GM21390 (cell line): Measurements from ENCODE around the gene ADAMTS2.

Experiments
- ATAC-seq: cut with Tn5 transposase; IDR thresholded peaks from one replicate; pipeline ENCODE4 v1.9.1; 2021; ENCODE audit not compliant: unreplicated experiment

ADAMTS2 gene

GRCh38 chr5:179373101-179373934 lies 28.1 kb upstream of the ADAMTS2 start:
- ATAC-seq, result no peak

DNA sequence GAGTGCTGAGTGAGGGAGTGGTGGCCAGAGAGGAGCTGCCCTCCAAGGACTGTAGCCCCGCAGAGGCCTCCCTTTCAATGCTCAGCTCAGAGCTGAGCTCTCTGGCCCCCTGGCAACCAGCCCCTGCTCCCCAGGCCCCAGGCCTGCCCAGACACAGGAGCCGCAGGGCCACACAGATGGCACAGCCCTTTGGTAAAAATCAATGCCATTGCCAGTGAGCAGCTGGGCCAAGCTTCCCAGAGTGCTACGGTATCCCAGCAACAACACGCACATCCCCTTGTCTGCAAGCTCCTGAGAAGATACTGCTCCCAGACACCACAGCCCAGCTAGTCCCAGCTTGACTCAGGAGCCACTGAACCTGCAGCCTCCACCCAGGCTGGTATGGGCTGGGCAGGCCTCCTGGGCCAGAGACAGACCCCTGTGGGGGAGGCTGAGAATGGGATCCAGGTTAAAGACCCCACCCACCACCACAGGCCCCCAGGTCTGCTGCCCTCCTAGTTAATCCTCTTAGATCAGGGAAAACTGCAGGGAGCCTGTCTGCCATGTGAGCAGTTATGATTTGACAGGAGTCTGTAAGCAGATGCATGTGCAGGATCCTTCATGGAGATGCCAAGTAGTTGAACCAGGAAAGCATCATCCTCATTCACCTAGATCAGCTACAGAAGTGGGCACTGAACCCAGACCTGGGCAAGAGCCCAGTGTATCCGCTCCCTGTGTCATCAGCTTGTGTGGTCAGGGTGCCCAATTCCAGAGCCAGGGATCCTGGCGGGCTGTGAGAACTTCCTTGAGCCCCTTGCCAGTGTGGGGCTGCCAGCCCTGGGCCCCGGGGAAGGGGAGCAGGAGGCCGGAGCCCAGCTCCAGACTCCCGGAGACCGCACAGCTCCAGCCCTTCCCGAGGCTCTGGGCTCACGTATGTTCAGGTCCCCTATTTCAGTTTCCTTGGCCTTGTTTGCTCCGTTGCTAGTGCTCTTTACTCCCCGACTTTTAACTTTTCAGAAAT lies 26.7 kb upstream of the ADAMTS2 start:
- no peak for ATAC-seq

DNA sequence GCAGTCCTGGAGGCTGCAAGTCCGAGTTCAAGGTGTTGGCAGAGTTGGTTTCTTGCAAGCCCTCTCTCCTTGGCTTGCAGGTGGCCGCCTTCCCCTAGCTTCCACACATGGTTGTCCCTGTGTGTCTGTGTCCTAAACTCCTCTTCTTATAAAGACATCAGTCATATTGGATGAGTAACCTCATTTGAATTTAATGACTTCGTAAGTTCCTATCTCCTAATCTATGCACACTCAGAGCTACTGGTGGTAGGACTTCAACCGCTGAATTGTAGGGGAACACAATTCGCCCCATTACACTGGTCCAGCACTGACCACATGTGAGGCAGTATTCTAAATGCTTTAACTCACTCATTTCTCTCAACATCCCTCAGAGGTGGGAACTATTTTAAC lies 25.9 kb upstream of the ADAMTS2 start:
- ATAC-seq, result no peak

- no peak for ATAC-seq
These were observed 25.3 kb upstream of the ADAMTS2 start for GRCh38 chr5:179370490-179371120.

DNA sequence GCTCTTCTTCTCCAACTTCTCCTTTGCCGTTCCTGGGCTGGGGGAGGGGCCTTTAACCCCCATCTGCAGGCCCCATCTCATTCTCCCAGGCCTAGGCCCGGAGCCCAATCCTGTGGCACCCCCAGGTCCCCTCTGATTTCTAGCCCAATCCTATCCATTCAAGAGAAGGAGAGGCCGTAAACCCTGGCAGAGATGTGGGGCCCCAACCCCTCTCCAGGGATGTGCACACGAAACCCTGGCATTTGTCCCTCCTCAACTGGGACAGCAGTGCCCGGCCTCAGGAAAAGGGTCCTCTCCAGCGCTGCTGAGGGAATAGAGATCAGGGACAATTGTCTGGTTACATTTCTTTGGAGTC lies 24.2 kb upstream of the ADAMTS2 start:
- no peak for ATAC-seq

DNA sequence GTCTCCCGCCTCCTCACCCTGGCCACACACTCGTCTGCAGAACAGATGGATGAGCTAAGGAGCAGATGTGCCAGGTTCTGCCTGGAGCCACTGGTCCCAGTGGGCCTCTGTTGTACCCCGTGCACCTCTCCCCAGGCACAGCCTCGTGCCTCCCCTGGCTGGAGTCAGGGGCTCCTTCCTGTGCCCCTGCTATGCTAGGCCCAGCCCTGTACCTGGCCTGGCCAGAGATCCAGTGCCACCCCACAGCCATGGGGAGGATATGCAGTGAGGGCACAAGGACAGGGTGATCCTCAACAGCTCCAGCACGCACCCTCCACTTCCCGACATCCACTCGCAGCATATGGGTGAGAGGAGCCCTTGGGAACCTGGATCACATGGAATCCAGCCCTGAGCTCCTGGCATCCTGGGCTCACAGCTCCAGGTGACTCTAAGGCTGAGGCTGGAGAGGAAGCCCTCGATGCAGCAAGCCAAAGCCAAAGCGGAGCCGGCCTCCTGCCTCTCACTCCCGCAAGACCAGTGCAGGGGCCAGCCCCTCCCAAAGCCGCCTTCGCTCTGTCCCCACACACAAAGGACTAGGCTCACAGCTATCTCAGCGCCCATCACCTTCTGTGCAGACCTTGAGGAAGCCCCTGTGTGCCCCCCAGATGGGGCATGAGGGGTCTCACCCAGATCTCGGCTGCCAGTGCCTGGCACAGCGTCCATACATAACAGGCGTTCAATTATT lies 23.7 kb upstream of the ADAMTS2 start:
- ATAC-seq, result no peak

- ATAC-seq, result no peak
These were observed 23.0 kb upstream of the ADAMTS2 start for GRCh38 chr5:179368126-179368805.

GRCh38 chr5:179367491-179367890 lies 22.2 kb upstream of the ADAMTS2 start:
- no peak for ATAC-seq

- no peak for ATAC-seq
These were observed 17.1 kb upstream of the ADAMTS2 start for GRCh38 chr5:179362355-179362754.

DNA sequence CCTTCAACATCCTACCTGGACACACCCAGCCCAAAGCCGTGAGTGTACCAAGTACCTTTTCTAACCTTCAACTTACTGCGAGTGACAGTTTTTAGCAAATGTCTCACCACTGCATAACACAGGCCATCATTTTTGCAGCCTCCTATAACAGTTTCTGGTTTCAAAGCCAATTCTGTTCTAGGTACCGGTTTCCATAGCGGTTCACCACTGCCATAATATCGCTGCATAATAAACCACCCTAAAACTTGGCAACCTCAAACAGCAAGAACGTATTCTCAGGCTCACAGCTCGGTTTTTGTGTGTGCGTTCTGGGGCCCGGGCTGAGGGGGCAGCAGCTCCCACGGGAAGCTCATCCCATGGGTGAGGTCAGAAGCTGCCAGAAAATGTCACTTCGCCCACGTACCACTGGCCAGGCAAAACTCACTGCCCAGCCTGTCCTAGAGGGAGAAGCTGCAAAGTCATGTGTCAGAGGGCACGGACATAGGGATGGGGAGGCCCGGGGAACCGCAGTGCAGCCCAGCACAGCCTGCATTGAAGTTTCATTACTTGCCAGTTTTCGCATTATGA lies 15.9 kb upstream of the ADAMTS2 start:
- ATAC-seq, result no peak

DNA sequence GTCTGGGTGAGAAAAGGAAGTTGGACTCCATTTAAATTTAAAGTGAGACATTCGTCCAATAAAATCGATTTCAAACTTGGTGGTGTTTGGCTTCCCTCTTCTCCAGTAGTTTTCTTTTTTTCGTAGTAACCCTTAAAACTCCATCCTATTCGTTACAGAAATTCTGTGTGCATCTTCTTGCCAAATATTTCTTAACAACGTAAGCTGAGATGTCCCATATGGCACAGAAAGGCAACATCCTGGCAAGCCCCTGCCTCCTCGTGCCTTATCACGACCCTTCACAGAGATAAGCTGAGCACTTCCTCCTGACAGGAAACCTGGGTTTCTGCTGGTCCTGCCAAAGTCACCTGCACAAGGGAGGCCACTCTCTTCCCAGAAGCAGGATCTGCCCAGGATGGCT lies 11.8 kb upstream of the ADAMTS2 start:
- no peak for ATAC-seq

DNA sequence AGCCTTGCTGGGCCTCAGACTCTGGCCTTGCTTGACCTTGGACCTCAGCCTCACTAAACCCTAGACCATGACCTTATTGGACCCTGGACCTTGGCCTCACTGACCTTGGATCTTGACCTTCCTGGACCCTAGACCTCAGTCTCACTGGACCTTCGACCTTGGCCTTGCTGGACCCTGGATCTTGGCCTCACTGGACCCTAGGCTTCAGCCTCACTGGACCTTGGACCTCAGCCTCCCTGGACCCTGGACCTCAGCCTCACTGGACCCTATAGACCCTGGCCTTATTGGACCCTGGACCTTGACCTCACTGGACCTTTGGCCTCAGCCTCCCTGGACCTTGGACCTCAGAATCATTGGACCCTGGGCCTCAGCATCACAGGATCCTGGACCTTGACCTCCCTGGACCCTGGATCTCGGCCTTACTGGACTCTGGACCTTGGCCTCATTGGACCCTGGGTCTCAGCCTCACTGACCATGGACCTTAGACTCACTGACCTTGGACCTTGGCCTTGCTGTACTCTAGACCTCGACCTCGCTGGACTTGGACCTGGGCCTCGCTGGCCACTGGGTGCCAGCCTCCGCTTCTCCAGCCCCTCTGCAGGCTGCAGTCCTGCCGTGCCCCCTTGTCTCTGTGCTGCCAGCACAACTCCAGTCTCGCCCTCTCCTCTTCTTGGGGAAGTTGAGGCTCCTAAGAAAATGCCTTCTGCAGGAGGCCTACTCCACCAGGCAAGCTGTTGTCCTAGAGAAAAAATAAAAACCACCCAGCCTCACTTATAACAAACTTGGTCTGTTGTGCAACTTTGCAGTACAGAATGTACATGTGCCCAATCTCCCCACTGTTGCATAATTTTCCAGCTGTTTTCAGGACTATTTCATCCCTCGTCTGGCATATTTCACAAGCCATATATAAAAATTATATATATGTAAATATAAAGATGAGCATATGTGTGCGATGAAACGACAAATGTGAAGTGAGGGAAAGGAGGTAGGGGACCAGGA lies 11.0 kb upstream of the ADAMTS2 start:
- ATAC-seq, result no peak

DNA sequence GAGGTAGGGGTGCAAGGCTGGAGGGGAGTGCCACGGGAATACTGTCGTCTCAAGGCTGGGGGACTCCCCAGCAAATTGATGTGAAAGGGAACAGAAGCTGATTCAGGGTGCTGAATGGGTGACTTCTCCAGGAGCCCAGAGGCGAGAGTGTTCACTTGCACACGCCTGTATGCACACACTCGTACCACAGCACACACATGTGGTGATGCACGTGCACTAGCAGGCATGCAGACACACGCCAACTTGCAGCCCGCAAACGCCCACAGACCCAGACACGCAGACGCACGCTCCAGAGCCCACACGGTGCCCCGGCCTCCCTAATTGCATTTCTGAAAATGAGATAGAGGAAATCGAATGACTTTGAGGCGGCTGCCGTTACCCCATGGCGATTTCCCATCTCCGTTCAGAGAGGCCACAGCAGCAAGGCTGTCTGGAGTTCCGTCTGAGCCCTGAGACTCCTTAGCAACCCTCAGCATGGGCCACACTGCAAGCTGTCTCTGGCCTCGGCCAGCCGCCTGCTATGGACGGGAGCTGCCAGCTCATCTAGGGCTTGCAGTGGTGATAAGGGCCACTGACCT lies 9.1 kb upstream of the ADAMTS2 start:
- ATAC-seq, result no peak

DNA sequence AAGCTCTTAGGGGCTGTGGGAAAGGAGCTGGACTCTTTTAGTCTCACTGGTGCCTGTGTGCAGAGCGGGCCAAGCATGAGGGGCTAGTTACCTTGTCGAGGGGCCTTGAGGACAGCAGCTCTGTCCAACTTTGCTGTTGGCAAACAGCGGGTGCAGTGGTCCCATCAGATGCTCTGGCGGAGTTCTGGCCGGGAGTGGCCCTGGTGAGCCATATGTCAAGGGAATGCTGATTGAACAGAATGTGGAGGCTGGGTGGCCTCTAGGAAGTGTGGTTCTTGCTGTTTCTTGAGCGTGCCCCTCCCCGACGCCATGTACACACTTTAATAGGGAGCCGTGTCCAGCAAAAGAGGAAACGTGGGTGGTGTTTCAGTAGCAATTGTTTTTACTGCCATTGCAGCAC lies 3.6 kb upstream of the ADAMTS2 start:
- ATAC-seq, result no peak

- no peak for ATAC-seq
These were observed 2.8 kb upstream of the ADAMTS2 start for GRCh38 chr5:179348011-179348530.

DNA sequence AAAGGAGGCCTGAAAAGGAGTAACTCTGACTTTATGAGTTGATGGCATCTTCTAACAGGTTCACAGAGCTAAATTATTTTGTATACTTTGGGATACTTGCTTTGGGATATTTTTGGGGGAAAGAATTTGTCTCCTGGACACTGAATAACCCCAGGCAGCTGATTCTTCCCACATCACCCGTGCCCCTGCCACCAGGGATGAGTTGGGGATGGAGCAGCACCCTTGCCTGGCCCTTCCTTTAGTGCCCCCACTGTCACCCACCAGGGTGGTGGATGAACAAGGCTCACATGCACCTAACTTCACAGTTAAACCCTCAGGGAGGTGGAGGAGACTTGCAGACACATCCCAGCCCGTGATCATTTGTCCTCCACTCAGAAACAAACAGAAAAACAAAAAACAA lies 2.3 kb upstream of the ADAMTS2 start:
- ATAC-seq, result no peak

- no peak for ATAC-seq
These were observed 1.6 kb upstream of the ADAMTS2 start for GRCh38 chr5:179346875-179347274.

DNA sequence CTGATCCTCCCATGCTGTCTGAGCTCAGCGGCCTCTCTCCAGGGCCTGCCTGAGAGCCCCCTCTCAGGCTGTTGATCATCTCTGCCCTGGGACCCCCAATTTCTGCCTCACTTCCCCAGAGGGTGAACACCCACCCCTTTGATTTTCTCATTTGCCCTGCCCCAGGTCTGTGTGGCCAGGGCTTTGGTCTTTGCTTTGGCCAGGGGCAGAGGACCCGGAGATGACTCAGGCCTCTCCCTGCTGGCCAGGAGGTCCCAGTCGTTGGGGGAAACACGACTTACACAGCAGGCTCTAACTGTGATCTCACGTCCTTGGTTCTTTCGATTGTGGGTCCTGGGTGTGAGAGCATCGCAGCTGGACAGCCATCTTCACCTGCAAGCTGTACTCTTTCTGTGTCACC lies 1.1 kb upstream of the ADAMTS2 start:
- no peak for ATAC-seq

DNA sequence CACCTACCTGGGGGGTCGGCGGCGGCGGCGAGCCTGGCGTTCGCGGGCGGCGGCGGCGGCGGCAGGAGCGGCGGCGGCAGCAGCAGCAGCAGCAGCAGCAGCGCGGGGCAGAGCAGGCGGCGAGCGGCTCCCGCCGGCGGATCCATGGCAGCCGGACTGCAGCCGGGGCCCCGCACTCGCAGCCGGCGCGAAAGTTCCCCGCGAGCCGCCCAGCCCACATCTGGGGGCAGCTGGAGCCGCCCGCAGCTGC lies 153 bp downstream of the ADAMTS2 start:
- ATAC-seq, result no peak
